Upper lobe of right lung (tissue), 1 donor: ENCODE measurements around the gene CLEC1B. TPM values are rescaled to one million over a fixed set of nuclear protein-coding genes. Genes with fewer than 3 reads are reported as not detected.
"Not testable (repeated sequence)": the region's sequence is repeated elsewhere in the genome, so short reads cannot be mapped to it uniquely, and the experiment has no call there.

Source experiments
- ATAC-seq: fragments of 200-7000 bp; cut with Tn5 transposase; one replicate; pipeline ENCODE4 v1.9.1; 2020; ENCODE audit warnings: mild to moderate bottlenecking, moderate library complexity
- DNase-seq: peaks from one replicate; pipeline ENCODE4 v3.0.0-alpha.2; 2020
- H3K27ac ChIP-seq: fragments of 200-600 bp; one replicate; pipeline ENCODE4 v1.8.0; 2022
- H3K27me3 ChIP-seq: fragments of 200-600 bp; one replicate; pipeline ENCODE4 v1.8.0; 2022; ENCODE audit warnings: mild to moderate bottlenecking
- H3K36me3 ChIP-seq: fragments of 200-600 bp; one replicate; pipeline ENCODE4 v1.8.0; 2022
- H3K4me1 ChIP-seq: fragments of 200-600 bp; one replicate; pipeline ENCODE4 v1.8.0; 2022
- H3K4me3 ChIP-seq: fragments of 200-600 bp; one replicate; pipeline ENCODE4 v1.8.0; 2022; ENCODE audit warnings: mild to moderate bottlenecking
- H3K9me3 ChIP-seq: fragments of 200-600 bp; one replicate; pipeline ENCODE4 v1.8.0; 2022
- CTCF ChIP-seq: fragments of 200-600 bp; IDR thresholded peaks from one replicate; pipeline ENCODE4 v1.8.0; 2022; ENCODE audit warnings: antibody characterized with exemption
- intact Hi-C: fragments of 100-400 bp; cut with DNase I; formaldehyde crosslinking; loops from one replicate; pipeline ENCODE4 v1.11.0; 2022
- total RNA-seq: library from RNA; stranded (reverse); fragmentation: NEBNext Ultra II Directional; extraction: Animal tissue kit (Norgen Biotek cat#: 25700); gene quantifications from one replicate; pipeline ENCODE4 v1.2.1, GENCODE V29; 2021
- donor health status: DM: no; HTN: yes; CAD: no; lungs with severe emphysema.

Gene CLEC1B
- total RNA-seq, 1 donor from 2014 or later: not detected

- DNase-seq: no peak
- no peak for TF ChIP-seq CTCF
- ATAC-seq: no peak
- no peaks in the 10 kb centered on the region for H3K27me3 ChIP-seq
- H3K4me1 ChIP-seq: no peaks in the 10 kb centered on the region
- intact Hi-C loops: no loop called here
- no peaks in the 10 kb centered on the region for H3K36me3 ChIP-seq
- H3K27ac ChIP-seq: no peak overlapping the region
- H3K9me3 ChIP-seq: no peaks in the 10 kb centered on the region
- H3K4me3 ChIP-seq: no peak overlapping the region
Observed at GRCh38 chr12:9961106-9961505, 37.8 kb downstream of the CLEC1B start.

GRCh38 chr12:9960590-9960989, 38.3 kb downstream of the CLEC1B start:
- no peak for TF ChIP-seq CTCF
- Histone ChIP-seq H3K36me3 (no peaks in the 10 kb centered on the region), H3K4me1 (no peaks in the 10 kb centered on the region), H3K4me3 (no peak overlapping the region), H3K27ac (no peak overlapping the region), H3K9me3 (no peaks in the 10 kb centered on the region), H3K27me3 (no peaks in the 10 kb centered on the region)
- ATAC-seq (no peak), DNase-seq (no peak)
- intact Hi-C loops: no loop called here

- no peak for TF ChIP-seq CTCF
- Histone ChIP-seq H3K4me3 (no peak overlapping the region), H3K27me3 (no peaks in the 10 kb centered on the region), H3K27ac (no peak overlapping the region), H3K36me3 (no peaks in the 10 kb centered on the region), H3K4me1 (no peaks in the 10 kb centered on the region), H3K9me3 (no peaks in the 10 kb centered on the region)
- intact Hi-C loops: no loop called here
- DNase-seq (no peak), ATAC-seq (no peak)
Observed at GRCh38 chr12:9957834-9958233, 41.1 kb downstream of the CLEC1B start.

- ATAC-seq, intact Hi-C loops, H3K4me1 ChIP-seq: not testable (repeated sequence)
Observed at GRCh38 chr12:9952954-9953729, 45.8 kb downstream of the CLEC1B start.

GRCh38 chr12:9951026-9951675, 47.8 kb downstream of the CLEC1B start:
- Histone ChIP-seq H3K9me3 (no peaks in the 10 kb centered on the region), H3K36me3 (no peaks in the 10 kb centered on the region), H3K4me1 (no peaks in the 10 kb centered on the region), H3K27me3 (no peaks in the 10 kb centered on the region), H3K27ac (no peak overlapping the region), H3K4me3 (no peak overlapping the region)
- TF ChIP-seq CTCF: no peak
- no peak for DNase-seq
- intact Hi-C loops: no loop called here
- ATAC-seq: peak; percentile 22

More at GRCh38 chr12:9952954-9953729, 45.8 kb downstream of the CLEC1B start:
- H3K27ac ChIP-seq, H3K36me3 ChIP-seq, H3K9me3 ChIP-seq, H3K27me3 ChIP-seq, DNase-seq, H3K4me3 ChIP-seq: not testable (repeated sequence)

- ATAC-seq (peak; percentile 78), DNase-seq (no peak)
- Histone ChIP-seq H3K36me3 (no peaks in the 10 kb centered on the region), H3K27ac (no peak overlapping the region), H3K9me3 (no peaks in the 10 kb centered on the region), H3K4me1 (no peaks in the 10 kb centered on the region), H3K4me3 (no peak overlapping the region), H3K27me3 (no peaks in the 10 kb centered on the region)
- no peak for TF ChIP-seq CTCF
- intact Hi-C loops: no loop called here
Observed at GRCh38 chr12:9948606-9949296, 50.2 kb downstream of the CLEC1B start.
